TTC549 (cell line): ENCODE data around the gene COPZ1.

Source experiments
- FAIRE-seq: peaks from 2 replicates; lab custom pipeline; 2012; peaks lifted over from hg19 to GRCh38; lab: Jason Lieb, UNC

Gene COPZ1

DNA sequence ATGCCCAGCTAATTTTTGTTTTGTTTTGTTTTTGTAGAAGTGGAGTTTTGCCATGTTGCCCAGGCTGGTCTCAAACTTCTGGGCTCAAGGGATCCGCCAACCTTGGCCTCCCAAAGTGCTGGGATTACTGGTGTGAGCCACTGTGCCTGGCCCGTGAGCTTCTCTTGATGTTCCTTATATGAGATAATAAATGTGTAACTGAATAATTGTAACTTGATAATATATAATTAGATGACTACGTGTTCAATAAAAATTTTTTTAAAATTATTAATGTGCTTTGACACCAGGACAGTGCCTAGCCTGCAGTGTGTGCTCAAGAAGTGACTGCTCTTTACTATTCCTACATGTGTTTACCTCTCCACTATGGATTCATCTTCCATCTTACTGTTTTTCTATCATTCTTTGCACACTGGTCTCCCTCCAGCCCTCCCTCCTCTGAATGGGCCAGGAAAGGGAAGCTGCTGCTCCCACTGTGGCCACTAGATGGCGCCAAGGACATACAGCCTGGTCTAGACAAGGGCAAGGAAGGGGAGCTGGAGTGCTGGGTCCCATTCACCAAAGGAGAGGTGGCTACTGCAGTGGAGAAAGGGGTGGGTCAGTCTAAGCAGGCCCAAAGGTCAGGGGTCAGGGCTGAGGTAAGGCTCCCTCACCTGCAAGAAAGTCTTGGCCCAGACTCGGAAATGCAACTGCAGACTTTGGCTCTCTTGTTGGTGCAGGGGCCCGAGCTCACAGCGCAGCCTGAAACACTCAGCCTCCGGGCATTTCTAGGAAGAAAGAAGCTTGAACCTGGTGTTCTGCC, 74.3 kb downstream of the COPZ1 start:
- peak; percentile 25 for FAIRE-seq

DNA sequence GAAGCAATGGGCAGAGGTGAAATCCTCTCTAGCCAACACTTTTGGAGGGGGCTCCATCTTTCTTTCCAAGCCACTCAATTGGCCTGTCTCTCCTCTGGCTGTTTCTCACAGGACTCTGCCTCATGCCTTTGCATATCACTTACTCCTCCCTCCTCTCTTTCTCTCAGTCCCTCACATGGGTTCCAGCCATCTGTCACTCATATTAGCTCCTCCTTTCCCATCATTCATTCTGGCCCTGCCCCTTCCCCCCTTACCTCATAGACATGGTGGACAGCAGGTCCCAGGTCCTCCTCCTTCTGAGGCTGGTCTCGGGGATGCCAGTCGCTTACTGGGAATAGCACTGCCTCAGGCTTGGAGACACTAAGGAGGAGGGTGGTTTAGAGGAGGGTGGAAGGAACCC, 76.2 kb downstream of the COPZ1 start:
- FAIRE-seq, result no peak
